Stimulated activated CD4-positive, alpha-beta T cell treated with anti-CD3 and anti-CD28 coated beads, Interleukin-12 subunit alpha, Interleukin-12 subunit beta, amount 100 ng/mL, for 24 hours (primary cell): Measurements from ENCODE around the gene CSNK1G2.

Experiments
- DNase-seq, 2 experiments: peaks; one replicate each; pipeline ENCODE4 v3.0.0-alpha.2; 2020; ENCODE audit warnings: low read depth in 2 of 2

CSNK1G2 gene

DNA sequence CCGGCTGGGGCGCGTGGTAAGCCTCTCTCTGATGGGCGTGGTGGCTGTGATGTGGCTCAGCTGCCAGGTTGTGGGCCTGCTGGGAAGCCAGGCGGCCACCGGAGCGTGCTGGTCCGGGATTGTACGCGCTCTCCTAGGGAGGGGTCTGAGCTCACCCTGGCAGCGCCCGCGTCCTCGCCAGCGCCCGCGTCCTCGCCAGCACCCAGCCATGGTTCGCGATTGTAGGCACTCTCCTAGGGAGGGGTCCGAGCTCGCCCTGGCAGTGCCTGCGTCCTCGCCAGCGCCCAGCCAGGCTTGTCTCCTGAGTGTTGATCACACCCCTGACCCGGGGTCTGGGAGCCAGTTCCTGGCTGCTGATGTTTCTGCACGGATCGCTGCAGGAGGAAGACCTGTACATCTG lies 22.0 kb upstream of the CSNK1G2 start:
- DNase-seq: no peak

DNA sequence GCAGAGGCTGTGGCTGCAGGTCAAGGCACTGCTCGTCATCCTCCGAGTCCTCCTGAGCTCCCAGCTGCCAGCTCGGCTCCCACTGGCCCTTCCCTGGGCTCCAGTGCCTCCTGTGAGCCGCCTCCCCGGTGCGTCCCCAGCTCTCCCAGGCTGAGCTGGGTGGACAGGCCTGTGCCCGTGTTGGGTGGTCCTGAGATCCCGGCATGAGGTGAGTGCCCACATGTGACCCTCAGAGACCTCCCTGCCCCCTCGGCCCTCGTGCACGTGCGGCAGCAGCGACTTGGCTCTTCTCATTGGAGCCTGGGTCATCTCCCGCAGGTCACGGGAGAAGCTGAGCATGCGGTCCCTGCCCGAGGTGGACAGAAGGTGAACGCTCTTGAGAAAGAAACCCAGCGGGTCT lies 20.3 kb upstream of the CSNK1G2 start:
- DNase-seq: no peak

DNA sequence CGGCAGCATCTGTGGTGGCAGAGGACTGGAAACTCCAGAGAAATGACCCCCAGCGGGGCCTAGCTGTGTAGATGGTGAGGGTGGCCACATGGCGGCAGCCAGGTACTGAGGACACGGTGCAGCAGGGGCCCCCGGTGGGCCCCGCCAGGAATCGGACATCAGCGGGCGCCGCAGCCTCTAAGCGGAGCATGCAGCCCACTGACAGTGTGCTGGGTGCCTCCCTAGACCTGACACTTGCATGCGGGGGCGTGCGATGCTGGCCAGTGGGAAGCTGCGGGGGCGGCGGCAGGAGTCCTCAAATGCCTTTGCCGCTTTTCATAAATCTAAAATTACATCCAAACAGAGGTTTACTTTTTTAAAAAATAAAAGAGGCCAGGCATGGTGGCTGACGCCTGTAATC lies 19.6 kb upstream of the CSNK1G2 start:
- DNase-seq: no peak

DNA sequence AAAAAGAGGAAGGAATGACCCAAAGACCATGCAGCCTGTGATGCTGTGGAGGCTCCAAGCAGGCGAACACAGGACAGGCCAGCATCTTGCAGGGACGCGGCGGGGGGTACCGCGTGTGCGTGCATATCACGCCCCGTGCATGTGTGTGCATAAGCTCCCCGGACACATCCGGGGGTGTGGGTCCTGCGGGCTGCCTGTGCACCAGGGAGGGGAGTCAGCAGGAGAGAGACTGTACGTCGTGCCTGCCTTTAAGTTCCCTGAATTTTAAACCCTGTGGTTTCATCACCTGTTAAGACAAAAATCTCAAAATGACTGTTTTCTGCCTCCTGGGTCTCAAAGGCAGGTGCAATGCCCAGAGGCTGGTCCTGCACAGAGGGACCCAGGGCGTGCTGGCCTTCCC lies 19.1 kb upstream of the CSNK1G2 start:
- no peak for DNase-seq

DNA sequence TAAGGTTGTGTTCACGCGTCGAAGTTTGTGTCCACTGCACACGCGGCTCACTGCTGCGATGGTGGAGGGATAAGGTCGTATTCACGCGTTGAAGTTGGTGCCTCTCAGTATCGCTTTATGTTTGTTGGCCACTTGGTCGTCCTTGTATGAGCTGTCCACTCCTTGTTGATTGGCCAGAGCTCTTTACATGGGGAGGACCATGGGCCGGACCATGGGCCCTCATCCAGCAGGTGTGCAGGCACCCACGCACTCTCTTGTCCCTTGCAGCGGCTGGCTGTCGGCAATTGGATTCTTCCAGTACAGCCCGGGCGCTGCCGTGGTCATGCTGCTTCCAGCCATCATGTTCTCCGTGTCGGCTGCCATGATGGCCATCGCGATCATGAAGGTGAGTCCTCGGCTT lies 18.2 kb upstream of the CSNK1G2 start:
- no peak for DNase-seq

DNA sequence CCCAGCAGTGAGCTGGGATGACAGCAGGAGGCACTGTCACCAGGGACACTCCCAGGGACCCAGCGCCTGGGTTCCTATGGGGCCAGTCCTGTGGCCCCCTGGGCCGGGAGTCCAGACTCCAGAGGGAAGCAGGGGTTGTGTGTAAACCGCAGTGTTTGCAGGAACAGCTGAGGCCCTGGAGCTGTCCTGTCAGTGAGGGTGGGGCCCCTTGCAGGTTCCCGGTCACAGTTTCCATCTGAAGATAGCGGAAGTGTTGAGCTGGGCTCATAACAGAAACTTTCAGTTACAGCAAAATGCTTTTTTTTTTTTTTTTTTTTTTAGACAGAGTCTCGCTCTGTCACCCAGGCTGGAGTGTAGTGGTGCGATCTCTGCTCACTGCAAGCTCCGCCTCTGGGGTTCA lies 17.7 kb upstream of the CSNK1G2 start:
- peak in 1 of 2 experiments; percentile 35 for DNase-seq

DNA sequence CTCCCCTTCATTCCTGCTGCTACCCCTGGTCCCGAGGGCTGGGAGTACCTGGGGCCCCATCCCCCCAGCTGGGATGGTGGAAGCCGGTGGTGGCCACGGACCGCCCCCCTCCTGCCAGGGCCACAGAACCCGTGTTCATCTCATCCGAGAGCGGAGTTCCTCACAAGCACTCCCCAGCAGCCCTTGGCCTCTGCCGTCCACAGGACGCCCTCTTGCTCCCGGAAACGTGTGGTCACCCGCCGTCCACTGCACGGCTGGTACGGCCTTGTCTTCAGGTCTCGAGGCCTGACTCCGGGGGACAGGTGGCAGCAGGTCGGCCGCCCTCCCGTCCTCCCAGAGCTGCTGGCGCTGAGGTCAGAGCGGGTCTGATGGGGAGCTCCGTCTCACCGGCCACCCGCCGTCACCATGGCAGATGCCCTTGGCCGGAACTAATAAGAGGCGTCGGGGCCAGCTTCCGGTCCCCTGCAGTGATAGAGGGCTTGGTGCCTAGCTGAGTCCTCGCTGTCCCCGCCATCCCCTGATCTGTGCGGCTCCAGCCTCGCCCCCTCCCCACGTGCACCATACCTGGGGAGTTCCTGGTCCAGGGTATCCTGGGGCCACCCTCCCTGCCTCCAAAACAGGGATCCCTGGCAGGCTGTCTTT lies 16.5 kb upstream of the CSNK1G2 start:
- no peak for DNase-seq

DNA sequence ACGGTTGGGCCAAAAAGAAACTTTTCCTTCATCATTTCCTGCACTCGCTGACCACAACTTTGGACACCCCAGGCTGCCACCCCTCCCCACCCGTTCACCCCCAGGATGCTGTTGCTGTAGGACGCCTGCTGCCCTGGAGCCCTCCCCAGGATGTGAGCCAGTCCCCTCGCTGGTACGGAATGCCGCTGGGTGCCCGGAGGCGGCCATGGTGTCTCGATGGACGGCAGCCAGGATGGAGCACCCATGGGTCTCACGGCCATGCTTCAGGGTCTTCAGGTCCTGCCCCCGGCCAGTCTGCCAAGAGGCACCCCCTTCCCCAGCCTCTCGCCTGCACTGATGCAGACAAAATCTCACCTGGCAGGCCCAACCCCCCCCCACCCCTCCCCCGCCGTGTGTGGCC lies 15.4 kb upstream of the CSNK1G2 start:
- no peak for DNase-seq

DNA sequence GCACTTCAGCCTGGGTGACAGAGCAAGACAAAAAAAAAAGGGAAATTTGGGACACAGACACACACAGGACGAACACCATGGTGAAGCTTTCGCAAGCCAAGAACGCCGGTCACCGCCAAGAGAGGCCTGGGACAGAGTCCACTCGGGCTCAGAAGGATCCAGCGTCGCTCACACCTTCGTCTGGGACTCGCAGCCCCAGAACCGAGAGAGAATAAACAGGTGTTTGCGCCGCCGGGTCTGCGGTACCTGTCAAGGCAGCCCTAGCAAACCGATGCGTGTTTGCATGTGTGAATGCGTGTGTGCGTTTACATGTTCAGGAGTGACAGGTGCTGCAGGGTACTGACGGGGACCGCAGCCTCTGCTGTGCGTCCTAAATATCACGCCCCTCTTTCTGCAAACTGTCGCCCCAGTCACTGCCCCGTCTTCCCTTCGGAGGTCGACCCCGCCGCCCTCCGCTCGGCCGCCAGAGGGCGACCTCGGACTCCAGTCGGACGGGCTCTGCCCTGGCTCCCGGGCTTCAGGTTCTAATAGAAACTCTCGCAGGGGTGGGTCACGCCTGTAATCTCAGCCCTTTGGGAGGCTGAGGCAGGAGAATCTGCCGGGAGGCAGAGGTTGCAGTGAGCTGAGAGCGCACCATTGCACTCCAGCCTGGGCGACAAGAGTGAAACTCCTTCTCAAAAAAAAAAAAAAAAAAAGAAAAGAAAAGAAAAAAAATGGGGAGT lies 11.8 kb upstream of the CSNK1G2 start:
- DNase-seq: peak; percentile 56 to 75

DNA sequence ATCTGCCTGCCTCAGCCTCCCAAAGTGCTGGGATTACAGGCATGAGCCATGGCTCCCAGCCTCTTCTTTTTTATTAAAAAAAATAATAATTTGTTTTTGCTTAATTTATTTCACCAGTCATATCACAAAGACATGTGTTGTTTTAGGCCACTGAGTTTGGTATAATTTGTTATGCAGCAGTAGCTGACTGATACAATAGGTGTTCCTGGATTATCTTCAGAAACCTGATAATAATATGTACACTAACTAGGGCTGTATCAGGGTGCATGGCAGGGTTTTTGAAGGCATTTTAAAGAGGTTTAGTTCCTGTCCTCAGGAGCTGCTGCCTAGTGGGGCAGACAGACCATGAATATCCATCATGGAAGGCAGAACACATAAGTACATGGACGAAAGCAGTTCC lies 9.5 kb upstream of the CSNK1G2 start:
- no peak for DNase-seq

DNA sequence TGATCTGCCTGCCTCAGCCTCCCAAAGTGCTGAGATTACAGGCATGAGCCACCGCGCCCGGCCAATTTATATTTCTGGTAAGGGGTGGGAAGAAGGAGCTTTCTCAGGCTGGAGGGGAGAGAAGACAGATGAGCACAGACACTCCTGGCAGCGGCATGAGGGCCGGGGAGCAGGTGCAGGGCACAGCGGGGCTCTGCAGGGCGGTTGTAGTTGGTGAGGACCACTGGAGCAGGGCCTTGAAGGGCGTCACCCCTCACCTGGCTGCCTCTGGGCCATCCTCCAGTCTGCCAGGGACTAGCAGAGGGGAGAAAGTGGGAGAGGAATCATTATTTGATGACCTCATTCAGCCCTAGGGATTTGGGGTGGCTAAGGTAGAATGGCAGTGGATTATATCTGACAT lies 8.6 kb upstream of the CSNK1G2 start:
- DNase-seq: no peak

DNA sequence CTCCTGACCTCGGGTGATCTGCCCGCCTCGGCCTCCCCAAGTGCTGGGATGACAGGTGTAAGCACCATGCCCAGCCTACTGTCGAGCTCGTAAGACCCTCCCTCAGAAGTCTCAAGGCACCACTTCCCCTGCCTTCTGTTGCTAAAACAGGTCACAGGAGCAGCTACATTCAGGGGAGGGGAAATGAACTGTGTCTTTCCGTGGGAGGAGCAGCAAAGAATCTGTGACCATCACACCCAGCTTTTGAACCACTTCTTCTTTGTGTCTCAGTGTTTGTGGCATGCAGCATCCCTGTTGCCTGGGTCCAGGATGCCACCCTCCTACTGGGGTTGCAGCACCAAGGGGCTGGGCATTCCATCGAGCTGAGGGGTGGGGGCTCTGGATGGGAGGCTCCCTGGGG lies 7.7 kb upstream of the CSNK1G2 start:
- DNase-seq: no peak

DNA sequence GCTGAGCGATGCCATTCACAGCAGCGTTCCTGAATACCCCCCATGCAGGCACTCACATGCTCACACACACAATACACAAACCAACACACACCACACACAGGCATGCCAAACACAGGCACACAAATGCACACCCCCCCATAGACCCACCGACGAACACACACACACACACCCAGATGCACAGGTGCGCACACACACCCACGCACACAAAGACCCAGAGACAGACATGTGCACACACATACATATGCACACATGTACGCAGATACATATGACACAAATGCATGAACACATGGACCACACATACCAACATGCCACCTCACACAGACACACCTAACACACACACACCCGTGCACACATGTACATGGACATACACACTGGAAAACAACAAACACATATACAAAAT lies 7.0 kb upstream of the CSNK1G2 start:
- DNase-seq: no peak

DNA sequence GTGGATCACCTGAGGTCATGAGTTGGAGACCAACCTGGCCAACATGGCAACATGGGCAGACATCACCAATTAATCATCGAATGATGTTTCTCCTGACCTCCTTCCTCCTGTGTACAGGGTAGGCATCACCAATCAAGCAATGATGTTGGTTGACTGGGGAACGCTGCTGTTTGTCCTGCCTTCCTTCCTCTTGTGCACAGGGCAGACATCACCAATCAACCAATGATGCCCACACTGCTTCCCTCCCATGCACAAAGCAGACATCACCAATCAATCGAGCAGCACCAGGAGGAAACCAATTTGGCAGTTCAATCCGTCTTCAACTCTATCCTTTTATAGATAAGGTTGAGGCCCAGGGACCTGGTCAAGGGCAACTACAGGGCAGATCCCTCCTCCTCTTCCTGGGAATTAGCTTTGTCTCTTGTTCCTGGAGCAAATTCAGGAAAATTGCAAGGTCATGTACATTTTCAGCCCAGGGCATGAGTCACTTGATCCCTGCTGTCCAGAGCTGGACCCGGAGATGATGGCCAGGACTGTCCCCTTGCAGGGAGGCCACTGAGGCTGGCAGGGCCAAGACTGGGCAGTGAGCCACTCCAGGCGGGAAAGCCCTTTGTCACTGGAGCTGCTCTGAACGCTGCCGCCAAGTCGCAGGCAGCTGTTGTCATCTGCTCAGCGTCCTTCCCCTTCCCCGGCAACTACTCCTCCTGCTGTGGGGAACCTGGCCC lies 5.3 kb upstream of the CSNK1G2 start:
- DNase-seq: no peak

DNA sequence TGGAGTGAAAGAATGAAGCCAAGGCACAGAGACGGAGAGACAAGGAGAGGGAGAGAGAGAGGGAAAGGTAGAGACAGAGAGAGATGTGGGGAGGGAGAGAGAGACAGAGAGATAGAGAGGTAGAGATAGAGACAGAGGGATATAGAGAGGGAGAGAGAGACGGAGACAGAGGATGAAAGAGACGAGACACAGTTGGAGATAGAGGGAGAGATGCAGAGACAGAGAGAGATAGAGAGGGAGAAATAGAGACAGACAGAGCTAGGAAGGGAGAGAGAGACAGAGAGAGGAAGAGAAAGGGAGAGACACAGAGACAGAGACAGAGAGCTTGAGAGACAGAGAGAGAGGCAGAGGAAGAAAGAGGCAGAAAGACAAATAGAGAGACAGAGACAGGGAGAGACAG lies 4.5 kb upstream of the CSNK1G2 start:
- DNase-seq: no peak

DNA sequence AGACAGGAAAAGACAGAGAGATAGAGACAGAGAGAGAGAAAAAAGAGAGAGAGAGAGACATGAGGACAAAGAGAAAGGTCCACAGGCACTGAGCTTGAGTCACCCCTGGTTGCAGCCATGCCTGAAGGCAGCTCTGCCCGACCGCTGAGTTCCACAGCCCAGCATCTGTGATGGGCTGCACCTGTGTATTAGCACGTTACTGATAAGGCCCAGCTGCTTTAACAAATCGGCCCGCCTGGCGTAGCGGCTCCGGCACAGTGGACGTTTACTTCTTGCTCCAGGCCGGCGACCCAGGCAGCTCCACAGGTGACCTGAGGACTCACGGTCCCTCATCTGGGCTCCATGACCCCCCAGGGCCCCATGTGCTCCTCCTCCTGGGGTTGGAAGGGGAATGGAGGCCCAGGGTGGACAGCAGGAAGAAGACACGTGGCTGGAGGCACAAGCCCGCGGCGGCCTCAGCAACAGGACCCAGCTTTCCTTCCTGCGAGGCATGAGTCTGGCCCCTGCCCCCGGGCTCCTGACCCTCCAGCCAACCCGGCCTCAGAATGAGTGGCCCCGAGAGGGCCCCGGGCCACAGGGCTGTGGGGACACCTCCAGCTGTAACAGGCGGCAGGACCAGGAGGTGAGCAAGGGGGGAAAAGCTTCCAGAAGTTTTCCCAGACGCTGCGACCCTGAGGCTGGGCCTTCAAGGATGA lies 3.9 kb upstream of the CSNK1G2 start:
- no peak for DNase-seq

DNA sequence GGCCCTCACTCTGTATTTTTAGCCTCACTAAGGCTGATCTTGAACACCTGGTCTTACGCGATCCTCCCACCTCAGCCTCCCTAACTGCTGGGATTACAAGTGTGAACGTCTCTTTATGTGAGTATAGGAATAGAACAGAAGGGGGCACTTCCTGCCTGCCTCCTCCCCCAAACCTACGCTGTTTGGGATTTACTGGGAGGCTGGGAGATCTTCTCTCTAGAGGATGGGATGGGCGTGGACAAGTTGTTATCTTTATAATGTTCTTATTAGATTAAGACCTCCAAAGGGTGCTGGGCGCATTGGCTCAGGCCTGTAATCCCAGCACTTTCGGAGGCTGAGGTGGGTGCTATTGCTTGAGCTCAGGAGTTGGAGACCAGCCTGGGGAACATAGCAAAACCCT lies 2.9 kb upstream of the CSNK1G2 start:
- no peak for DNase-seq

DNA sequence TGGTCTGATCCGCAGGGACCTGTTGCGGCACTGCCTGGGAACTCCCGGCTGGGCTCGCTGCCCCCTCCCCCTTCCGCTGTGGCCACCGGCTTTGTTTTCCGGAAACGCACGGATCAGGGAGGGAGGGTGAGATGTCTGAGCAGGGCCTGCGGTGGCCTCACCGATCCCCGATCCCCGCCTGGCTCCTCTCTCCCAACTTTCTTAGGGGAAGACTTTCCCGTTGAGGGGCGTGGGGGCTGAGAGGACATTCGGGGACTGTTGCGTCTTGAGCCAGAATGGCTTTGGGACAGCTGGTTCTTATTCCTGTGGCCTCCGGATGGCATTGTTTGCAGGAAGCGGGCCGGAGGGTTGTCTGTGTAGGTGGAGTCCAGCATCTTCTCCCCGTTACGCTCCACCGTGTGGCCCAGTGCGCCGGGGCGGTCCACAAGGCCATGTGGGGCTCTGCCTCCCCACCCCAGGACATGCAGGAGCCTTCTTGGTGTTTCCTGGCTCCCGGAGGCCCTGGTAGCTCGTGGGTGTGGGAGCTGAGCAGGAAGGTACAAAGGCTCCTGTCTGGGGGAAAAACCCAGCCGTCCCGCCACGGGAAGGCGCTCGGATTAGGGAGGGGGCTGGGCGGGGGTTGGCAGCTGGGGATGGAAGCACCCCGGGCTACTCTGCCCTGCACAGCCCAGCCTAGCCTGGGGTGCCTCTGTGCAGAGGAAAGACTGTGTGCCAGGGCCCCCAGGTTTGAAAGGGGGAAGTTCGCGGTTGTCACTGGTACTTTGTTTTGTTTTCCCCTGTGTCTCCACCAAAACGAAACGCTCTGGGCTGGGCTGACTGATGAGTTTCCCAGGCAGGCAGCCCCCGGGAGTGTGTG lies 1.3 kb downstream of the CSNK1G2 start:
- peak; percentile 37 to 64 for DNase-seq

DNA sequence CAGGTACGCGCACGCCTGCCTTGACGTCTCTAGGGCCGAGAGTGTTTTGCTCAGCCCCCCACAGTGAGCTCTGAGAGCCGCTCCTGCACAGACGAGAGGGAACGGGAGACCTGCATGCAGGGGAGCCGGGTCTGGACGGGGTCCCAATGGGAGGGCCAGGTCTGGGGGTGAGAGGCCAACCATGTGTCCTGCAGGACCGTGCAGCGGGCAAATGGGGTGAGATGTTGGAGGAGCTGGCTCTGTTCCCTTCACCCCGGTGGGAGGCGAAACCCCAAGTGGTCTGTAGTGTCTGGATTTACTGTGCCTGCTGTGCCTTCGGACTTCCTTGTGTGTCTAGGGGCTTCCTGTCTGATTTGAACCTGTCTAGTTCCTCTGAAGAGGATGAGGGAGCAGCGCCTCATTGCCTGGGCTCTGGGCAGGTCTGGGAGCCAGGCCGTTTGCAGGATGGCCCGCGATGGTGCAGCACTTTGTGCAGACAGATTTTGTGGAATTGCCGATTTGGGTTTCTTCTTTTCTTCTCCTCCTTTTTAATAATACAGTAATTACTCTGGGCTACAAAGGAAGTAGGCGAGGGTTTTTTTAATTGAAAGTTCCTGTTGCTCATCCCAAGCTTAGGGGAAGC lies 2.1 kb downstream of the CSNK1G2 start:
- no peak for DNase-seq

DNA sequence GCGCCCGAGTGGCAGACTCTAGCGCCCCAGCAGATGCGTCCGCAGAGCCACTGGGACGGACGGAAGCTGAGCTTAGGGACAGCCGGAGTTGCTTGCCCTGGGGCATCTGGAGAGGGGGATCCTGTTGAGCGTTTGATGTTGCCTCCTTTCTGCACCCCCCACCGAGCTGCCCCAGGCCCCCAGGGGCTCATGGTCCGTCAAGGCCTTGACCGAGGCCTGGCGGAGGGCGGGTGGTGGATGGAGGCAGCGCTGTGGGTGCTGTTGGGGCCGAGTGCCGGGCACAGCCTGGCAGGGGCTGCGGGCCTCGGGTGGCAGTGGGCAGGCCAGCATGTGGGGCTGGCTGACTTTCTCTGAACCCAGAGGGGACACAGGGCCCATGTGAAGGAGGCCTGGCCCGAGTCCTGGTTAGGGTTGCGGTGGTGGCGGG lies 2.7 kb downstream of the CSNK1G2 start:
- no peak for DNase-seq
